SK-N-SH (cell line): ENCODE measurements around the gene USP36. TPM values are rescaled to one million over a fixed set of nuclear protein-coding genes. Genes with fewer than 3 reads are reported as not detected.

ENCODE experiments used
- CTCF ChIA-PET: fragments of 300-600, 350-600 bp; formaldehyde crosslinking; extraction: SDS; loops from one replicate; lab custom pipeline; 2021; lab: Yijun Ruan, JAX
- POLR2A ChIA-PET: fragments of 350-600 bp; sonication (Branson Sonifier 250); formaldehyde crosslinking; extraction: SDS; loops from one replicate; lab custom pipeline; 2020; ENCODE audit warnings: antibody characterized with exemption, inconsistent platforms; lab: Yijun Ruan, JAX
- DNase-seq: peaks from one replicate; pipeline ENCODE4 v3.0.0; 2012
- H2AFZ ChIP-seq: fragments of 200-600 bp; sonication (generic); 2 replicates; pipeline ENCODE4 v1.8.1; 2016; ENCODE audit warnings: antibody characterized with exemption, mild to moderate bottlenecking, low read depth
- H3F3A ChIP-seq: fragments of 200-600 bp; sonication (generic); replicated peaks from 2 replicates; pipeline ENCODE3; 2016; ENCODE audit warnings: antibody characterized with exemption, mild to moderate bottlenecking; ENCODE audit not compliant: insufficient read depth
- H3K27ac ChIP-seq, 2 experiments: fragments of 200-500 bp in 1 of 2; fragments of 200-600 bp in 1 of 2; sonication (Bioruptor generic) in 1 of 2; sonication (generic), shearing (Covaris generic) in 1 of 2; 2 replicates each; pipeline versions ENCODE4 v1.5.1 to v1.6.1; 2014 to 2016; ENCODE audit warnings: low read depth in 2 of 2, inconsistent platforms in 1 of 2, low read length in 1 of 2, mild to moderate bottlenecking in 1 of 2, mixed read lengths in 1 of 2
- H3K27me3 ChIP-seq: fragments of 200-600 bp; sonication (generic), shearing (Covaris generic); 2 replicates; pipeline ENCODE4 v1.6.1; 2016; ENCODE audit warnings: mixed run types; ENCODE audit not compliant: insufficient read depth
- H3K36me3 ChIP-seq, 2 experiments: fragments of 200-500 bp in 1 of 2; fragments of 200-600 bp in 1 of 2; sonication (Bioruptor generic) in 1 of 2; sonication (generic) in 1 of 2; replicated peaks in 1 of 2; 2 replicates each; pipeline versions ENCODE3 to v1.5.1; 2014 to 2016; ENCODE audit warnings: low read length in 1 of 2, mild to moderate bottlenecking in 1 of 2; ENCODE audit not compliant: insufficient read depth in 2 of 2, control insufficient read depth in 1 of 2
- H3K4me1 ChIP-seq, 2 experiments: fragments of 200-500 bp in 1 of 2; fragments of 200-600 bp in 1 of 2; sonication (Bioruptor generic) in 1 of 2; sonication (generic), shearing (Covaris generic) in 1 of 2; 2 replicates each; pipeline versions ENCODE4 v1.5.1 to v1.6.1; 2014 to 2016; ENCODE audit warnings: low read depth in 1 of 2, low read length in 1 of 2, mixed run types in 1 of 2; ENCODE audit not compliant: insufficient read depth in 2 of 2, control insufficient read depth in 1 of 2
- H3K4me2 ChIP-seq: fragments of 200-600 bp; sonication (generic), shearing (Covaris generic); 2 replicates; pipeline ENCODE4 v1.6.1; 2017; ENCODE audit warnings: mixed run types
- H3K4me3 ChIP-seq, 2 experiments: fragments of 200-500 bp in 1 of 2; fragments of 200-600 bp in 1 of 2; sonication (Bioruptor generic) in 1 of 2; sonication (generic), shearing (Covaris generic) in 1 of 2; 2 replicates each; pipeline versions ENCODE4 v1.5.1 to v1.8.1; 2014 to 2016; ENCODE audit warnings: low read depth in 2 of 2, inconsistent platforms in 1 of 2, low read length in 1 of 2, mild to moderate bottlenecking in 1 of 2, mixed read lengths in 1 of 2, moderate library complexity in 1 of 2
- H3K79me2 ChIP-seq: fragments of 200-600 bp; sonication (generic); 2 replicates; pipeline ENCODE4 v1.8.1; 2017; ENCODE audit warnings: mild to moderate bottlenecking; ENCODE audit not compliant: insufficient read depth
- H3K9ac ChIP-seq: fragments of 200-600 bp; sonication (generic); 2 replicates; pipeline ENCODE4 v1.6.1; 2017; ENCODE audit warnings: mixed run types
- H3K9me2 ChIP-seq: fragments of 200-600 bp; sonication (generic); 2 replicates; pipeline ENCODE4 v1.6.1; 2017; ENCODE audit warnings: mixed run types
- H3K9me3 ChIP-seq: fragments of 200-600 bp; sonication (generic); 2 replicates; pipeline ENCODE4 v1.6.1; 2017; ENCODE audit warnings: mixed run types, mild to moderate bottlenecking, moderate library complexity
- H4K20me1 ChIP-seq: fragments of 200-600 bp; sonication (generic); 2 replicates; pipeline ENCODE4 v1.6.1; 2017; ENCODE audit warnings: mild to moderate bottlenecking, mixed run types; ENCODE audit not compliant: insufficient read depth
- EP300 ChIP-seq, 2 experiments: IDR thresholded peaks; 2 replicates each; pipeline versions ENCODE4 v1.4.0 to v1.6.1; 2012; ENCODE audit warnings: borderline replicate concordance in 1 of 2, low read depth in 1 of 2, low read length in 1 of 2
- FOXJ3 ChIP-seq: sonication (generic); formaldehyde crosslinking; IDR thresholded peaks from 2 replicates; pipeline ENCODE4 v1.5.1; 2020; ENCODE audit warnings: mild to moderate bottlenecking, missing genetic modification reagents
- MEF2A ChIP-seq: IDR thresholded peaks from 2 replicates; pipeline ENCODE4 v1.4.0; 2012; ENCODE audit warnings: low read depth, borderline replicate concordance
- MXI1 ChIP-seq: IDR thresholded peaks from 2 replicates; pipeline ENCODE4 v1.6.1; 2012; ENCODE audit warnings: mild to moderate bottlenecking, low read depth, low read length, improper control_type of control experiment
- NFIC ChIP-seq: IDR thresholded peaks from 2 replicates; pipeline ENCODE4 v1.4.0; 2012; ENCODE audit warnings: borderline replicate concordance
- POLR2AphosphoS5 ChIP-seq: IDR thresholded peaks from 2 replicates; pipeline ENCODE4 v1.6.1; 2012; ENCODE audit warnings: low read depth, low read length
- RAD21 ChIP-seq: IDR thresholded peaks from 2 replicates; pipeline ENCODE4 v1.6.1; 2012; ENCODE audit warnings: mild to moderate bottlenecking, low read length
- RCOR1 ChIP-seq: fragments of 150-350 bp; IDR thresholded peaks from 2 replicates; pipeline ENCODE4 v1.6.1; 2017; ENCODE audit warnings: antibody characterized with exemption, low read length
- RFX5 ChIP-seq: IDR thresholded peaks from 2 replicates; pipeline ENCODE4 v1.6.1; 2012; ENCODE audit warnings: mild to moderate bottlenecking, improper control_type of control experiment, low read length
- RXRA ChIP-seq: IDR thresholded peaks from 2 replicates; pipeline ENCODE4 v1.4.0; 2012; ENCODE audit warnings: low read depth, mild to moderate bottlenecking, borderline replicate concordance
- SIN3A ChIP-seq: IDR thresholded peaks from 2 replicates; pipeline ENCODE4 v1.6.1; 2012; ENCODE audit warnings: low read depth, mild to moderate bottlenecking, low read length, moderate library complexity, borderline replicate concordance
- TAF1 ChIP-seq: IDR thresholded peaks from 2 replicates; pipeline ENCODE4 v1.6.1; 2012; ENCODE audit warnings: low read depth, mild to moderate bottlenecking, low read length, moderate library complexity, borderline replicate concordance
- TCF12 ChIP-seq: IDR thresholded peaks from 2 replicates; pipeline ENCODE4 v1.4.0; 2012
- TEAD4 ChIP-seq: IDR thresholded peaks from 2 replicates; pipeline ENCODE4 v1.4.0; 2012; ENCODE audit warnings: mild to moderate bottlenecking, borderline replicate concordance; ENCODE audit not compliant: insufficient read depth
- WGBS: methylation state at CpG from one replicate; pipeline ENCODE4 v1.1.6; 2017; ENCODE audit warnings: low lambda C conversion rate; 5-methylcytosine and 5-hydroxymethylcytosine counted together
- polyA plus RNA-seq, 3 experiments: library from polyadenylated mRNA; depleted of rRNA; stranded (reverse); fragments of >200 nt; gene quantifications; 2 replicates each; pipeline ENCODE4 v1.2.3, GENCODE V29; 2012
- TF ChIP-seq, protein P1 (sequence below): IDR thresholded peaks from 2 replicates; pipeline ENCODE4; 2012
- TF ChIP-seq, protein P2 (sequence below): IDR thresholded peaks from 2 replicates; pipeline ENCODE4 v1.4.0; 2012; ENCODE audit warnings: low read depth
- TF ChIP-seq, protein P3 (sequence below): fragments of 150-350 bp; IDR thresholded peaks from 2 replicates; pipeline ENCODE4 v1.6.1; 2017; ENCODE audit warnings: antibody characterized with exemption, low read length, low read depth, borderline replicate concordance
- TF ChIP-seq, protein P4 (sequence below): IDR thresholded peaks from 2 replicates; pipeline ENCODE4 v1.6.1; 2012; ENCODE audit warnings: mild to moderate bottlenecking, low read depth, low read length, moderate library complexity
- TF ChIP-seq, protein P5 (sequence below): IDR thresholded peaks from 2 replicates; pipeline ENCODE4 v1.4.0; 2012; ENCODE audit warnings: low read depth, borderline replicate concordance
- TF ChIP-seq, protein P6 (sequence below): fragments of 200-600 bp; sonication (generic); IDR thresholded peaks from 2 replicates; pipeline ENCODE4 v1.6.1; 2017; ENCODE audit warnings: antibody characterized with exemption, mild to moderate bottlenecking, moderate library complexity

USP36 gene
- polyA plus RNA-seq, 1 of the 3 experiments (the other 2 are of a cell fraction) = 34.6 TPM

DNA sequence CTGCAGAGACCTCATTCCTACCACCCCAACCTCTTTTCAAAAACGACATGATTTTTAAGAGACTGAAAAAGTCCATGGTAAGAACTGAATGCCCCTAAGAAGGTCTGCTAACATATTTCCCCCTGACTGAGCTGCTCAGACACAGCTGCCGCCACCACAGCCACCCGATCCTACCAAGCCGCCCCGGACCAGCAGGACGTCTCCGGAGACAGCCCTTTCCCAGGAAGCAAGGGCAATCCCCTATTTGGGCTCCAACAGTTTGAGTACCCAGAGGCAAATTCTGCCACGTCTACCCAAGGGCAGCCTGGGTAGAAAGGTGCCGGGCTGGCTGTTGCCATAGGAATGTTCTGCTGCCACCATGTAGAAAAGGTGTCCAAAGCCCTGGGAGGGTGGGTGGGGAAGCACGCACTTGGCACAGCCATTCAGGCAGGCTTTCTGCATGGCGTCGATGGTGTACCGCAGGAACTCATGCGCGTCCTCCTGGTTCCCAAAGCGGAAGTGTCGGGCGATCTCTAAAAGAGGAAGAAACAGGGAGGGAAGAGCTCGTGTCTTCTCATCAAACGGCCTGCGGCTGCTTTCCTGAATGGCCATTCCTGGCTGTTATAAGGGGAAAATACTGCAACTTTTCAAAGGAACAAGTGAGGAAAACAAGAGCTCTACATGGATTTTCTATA is 13.6 kb downstream of the USP36 start:
- Histone ChIP-seq H3K36me3 (peaks cover 49 to 68% of the 10 kb centered on the region in 2 experiments), H3F3A (peaks cover 20% of the 10 kb centered on the region), H3K79me2 (peaks cover 67% of the 10 kb centered on the region), H4K20me1 (peaks cover 40% of the 10 kb centered on the region), H2AFZ (no peak overlapping the region), H3K4me1 (peaks cover 10 to 13% of the 10 kb centered on the region in 2 experiments; a peak in 3 of 4 replicates), H3K9me3 (no peaks in the 10 kb centered on the region), H3K27ac (no peak overlapping the region), H3K27me3 (no peaks in the 10 kb centered on the region), H3K4me2 (no peak overlapping the region), H3K4me3 (no peak overlapping the region), H3K9me2 (no peaks in the 10 kb centered on the region), H3K9ac (no peak overlapping the region)
- POLR2A ChIA-PET = no interaction called here
- DNase-seq = no peak
- TF ChIP-seq, protein P1, sequence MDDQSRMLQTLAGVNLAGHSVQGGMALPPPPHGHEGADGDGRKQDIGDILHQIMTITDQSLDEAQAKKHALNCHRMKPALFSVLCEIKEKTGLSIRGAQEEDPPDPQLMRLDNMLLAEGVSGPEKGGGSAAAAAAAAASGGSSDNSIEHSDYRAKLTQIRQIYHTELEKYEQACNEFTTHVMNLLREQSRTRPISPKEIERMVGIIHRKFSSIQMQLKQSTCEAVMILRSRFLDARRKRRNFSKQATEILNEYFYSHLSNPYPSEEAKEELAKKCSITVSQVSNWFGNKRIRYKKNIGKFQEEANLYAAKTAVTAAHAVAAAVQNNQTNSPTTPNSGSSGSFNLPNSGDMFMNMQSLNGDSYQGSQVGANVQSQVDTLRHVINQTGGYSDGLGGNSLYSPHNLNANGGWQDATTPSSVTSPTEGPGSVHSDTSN = no peak
- no peak for TF ChIP-seq RAD21
- TF ChIP-seq EP300 (IDR thresholded peaks at IDR 0.05; ENCODE audit: borderline replicate concordance in 1 of 2, low read depth in 1 of 2, low read length in 1 of 2) = no peak
- no peak for TF ChIP-seq RFX5
- TF ChIP-seq, protein P2, sequence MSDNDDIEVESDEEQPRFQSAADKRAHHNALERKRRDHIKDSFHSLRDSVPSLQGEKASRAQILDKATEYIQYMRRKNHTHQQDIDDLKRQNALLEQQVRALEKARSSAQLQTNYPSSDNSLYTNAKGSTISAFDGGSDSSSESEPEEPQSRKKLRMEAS = no peak
- no peak for TF ChIP-seq TAF1
- no peak for TF ChIP-seq FOXJ3 (CRISPR knock-in tag)
- TF ChIP-seq, protein P3, sequence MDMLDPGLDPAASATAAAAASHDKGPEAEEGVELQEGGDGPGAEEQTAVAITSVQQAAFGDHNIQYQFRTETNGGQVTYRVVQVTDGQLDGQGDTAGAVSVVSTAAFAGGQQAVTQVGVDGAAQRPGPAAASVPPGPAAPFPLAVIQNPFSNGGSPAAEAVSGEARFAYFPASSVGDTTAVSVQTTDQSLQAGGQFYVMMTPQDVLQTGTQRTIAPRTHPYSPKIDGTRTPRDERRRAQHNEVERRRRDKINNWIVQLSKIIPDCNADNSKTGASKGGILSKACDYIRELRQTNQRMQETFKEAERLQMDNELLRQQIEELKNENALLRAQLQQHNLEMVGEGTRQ = no peak
- no peak for TF ChIP-seq NFIC
- TF ChIP-seq SIN3A = no peak
- no peak for TF ChIP-seq TEAD4
- TF ChIP-seq TCF12 = no peak
- TF ChIP-seq POLR2AphosphoS5 = no peak
- TF ChIP-seq, protein P4, sequence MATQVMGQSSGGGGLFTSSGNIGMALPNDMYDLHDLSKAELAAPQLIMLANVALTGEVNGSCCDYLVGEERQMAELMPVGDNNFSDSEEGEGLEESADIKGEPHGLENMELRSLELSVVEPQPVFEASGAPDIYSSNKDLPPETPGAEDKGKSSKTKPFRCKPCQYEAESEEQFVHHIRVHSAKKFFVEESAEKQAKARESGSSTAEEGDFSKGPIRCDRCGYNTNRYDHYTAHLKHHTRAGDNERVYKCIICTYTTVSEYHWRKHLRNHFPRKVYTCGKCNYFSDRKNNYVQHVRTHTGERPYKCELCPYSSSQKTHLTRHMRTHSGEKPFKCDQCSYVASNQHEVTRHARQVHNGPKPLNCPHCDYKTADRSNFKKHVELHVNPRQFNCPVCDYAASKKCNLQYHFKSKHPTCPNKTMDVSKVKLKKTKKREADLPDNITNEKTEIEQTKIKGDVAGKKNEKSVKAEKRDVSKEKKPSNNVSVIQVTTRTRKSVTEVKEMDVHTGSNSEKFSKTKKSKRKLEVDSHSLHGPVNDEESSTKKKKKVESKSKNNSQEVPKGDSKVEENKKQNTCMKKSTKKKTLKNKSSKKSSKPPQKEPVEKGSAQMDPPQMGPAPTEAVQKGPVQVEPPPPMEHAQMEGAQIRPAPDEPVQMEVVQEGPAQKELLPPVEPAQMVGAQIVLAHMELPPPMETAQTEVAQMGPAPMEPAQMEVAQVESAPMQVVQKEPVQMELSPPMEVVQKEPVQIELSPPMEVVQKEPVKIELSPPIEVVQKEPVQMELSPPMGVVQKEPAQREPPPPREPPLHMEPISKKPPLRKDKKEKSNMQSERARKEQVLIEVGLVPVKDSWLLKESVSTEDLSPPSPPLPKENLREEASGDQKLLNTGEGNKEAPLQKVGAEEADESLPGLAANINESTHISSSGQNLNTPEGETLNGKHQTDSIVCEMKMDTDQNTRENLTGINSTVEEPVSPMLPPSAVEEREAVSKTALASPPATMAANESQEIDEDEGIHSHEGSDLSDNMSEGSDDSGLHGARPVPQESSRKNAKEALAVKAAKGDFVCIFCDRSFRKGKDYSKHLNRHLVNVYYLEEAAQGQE = no peak
- no peak for TF ChIP-seq RXRA
- no peak for TF ChIP-seq RCOR1
- TF ChIP-seq, protein P5, sequence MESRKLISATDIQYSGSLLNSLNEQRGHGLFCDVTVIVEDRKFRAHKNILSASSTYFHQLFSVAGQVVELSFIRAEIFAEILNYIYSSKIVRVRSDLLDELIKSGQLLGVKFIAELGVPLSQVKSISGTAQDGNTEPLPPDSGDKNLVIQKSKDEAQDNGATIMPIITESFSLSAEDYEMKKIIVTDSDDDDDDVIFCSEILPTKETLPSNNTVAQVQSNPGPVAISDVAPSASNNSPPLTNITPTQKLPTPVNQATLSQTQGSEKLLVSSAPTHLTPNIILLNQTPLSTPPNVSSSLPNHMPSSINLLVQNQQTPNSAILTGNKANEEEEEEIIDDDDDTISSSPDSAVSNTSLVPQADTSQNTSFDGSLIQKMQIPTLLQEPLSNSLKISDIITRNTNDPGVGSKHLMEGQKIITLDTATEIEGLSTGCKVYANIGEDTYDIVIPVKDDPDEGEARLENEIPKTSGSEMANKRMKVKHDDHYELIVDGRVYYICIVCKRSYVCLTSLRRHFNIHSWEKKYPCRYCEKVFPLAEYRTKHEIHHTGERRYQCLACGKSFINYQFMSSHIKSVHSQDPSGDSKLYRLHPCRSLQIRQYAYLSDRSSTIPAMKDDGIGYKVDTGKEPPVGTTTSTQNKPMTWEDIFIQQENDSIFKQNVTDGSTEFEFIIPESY = no peak
- TF ChIP-seq, protein P6, sequence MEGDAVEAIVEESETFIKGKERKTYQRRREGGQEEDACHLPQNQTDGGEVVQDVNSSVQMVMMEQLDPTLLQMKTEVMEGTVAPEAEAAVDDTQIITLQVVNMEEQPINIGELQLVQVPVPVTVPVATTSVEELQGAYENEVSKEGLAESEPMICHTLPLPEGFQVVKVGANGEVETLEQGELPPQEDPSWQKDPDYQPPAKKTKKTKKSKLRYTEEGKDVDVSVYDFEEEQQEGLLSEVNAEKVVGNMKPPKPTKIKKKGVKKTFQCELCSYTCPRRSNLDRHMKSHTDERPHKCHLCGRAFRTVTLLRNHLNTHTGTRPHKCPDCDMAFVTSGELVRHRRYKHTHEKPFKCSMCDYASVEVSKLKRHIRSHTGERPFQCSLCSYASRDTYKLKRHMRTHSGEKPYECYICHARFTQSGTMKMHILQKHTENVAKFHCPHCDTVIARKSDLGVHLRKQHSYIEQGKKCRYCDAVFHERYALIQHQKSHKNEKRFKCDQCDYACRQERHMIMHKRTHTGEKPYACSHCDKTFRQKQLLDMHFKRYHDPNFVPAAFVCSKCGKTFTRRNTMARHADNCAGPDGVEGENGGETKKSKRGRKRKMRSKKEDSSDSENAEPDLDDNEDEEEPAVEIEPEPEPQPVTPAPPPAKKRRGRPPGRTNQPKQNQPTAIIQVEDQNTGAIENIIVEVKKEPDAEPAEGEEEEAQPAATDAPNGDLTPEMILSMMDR = no peak
- TF ChIP-seq MXI1 = no peak
- TF ChIP-seq MEF2A = no peak
- 94% methylated on average over 21 of the region's 21 CpGs for WGBS
- CTCF ChIA-PET = interaction anchor here (0.6 to 1.7 kb wide), 3 partner anchors 27 to 166 kb away, joined by 3 to 5 read pairs (median 4); no protein-coding TSS in a partner anchor
